Effector memory CD8-positive, alpha-beta T cell (primary cell): ENCODE data around the gene TRAPPC3.
A peak's percentile ranks its signal among the peaks of the same experiment; 100 is the strongest.

Source experiments
- ATAC-seq: fragments of 150-1000 bp; cut with Tn5 transposase; replicated peaks from 2 replicates; pipeline ENCODE4 v1.10.0; 2021; ENCODE audit warnings: mild to moderate bottlenecking, moderate library complexity
- DNase-seq, 3 experiments: peaks; one replicate each; pipeline ENCODE4 v3.0.0; 2021
- H3K27ac Mint-ChIP-seq, 2 donors: one replicate each; pipeline ENCODE4 v1.8.0; 2022; ENCODE audit warnings: mild to moderate bottlenecking in 2 of 2, mixed read lengths in 2 of 2, moderate library complexity in 2 of 2
- H3K27me3 Mint-ChIP-seq, 2 donors: one replicate each; pipeline ENCODE4 v1.8.0; 2022; ENCODE audit warnings: mixed read lengths in 2 of 2
- H3K36me3 Mint-ChIP-seq: one replicate; pipeline ENCODE4 v1.8.0; 2022; ENCODE audit warnings: mild to moderate bottlenecking, moderate library complexity, mixed read lengths; ENCODE audit not compliant: insufficient read depth
- H3K4me1 Mint-ChIP-seq, 2 donors: one replicate each; pipeline ENCODE4 v1.8.0; 2022; ENCODE audit warnings: low read depth in 2 of 2, mixed read lengths in 2 of 2
- H3K4me3 Mint-ChIP-seq, 2 donors: one replicate each; pipeline ENCODE4 v1.8.0; 2022; ENCODE audit warnings: mild to moderate bottlenecking in 2 of 2, mixed read lengths in 2 of 2, moderate library complexity in 2 of 2
- H3K9me3 Mint-ChIP-seq, 2 donors: one replicate each; pipeline ENCODE4 v1.8.0; 2022; ENCODE audit warnings: mixed read lengths in 2 of 2

TRAPPC3 gene

DNA sequence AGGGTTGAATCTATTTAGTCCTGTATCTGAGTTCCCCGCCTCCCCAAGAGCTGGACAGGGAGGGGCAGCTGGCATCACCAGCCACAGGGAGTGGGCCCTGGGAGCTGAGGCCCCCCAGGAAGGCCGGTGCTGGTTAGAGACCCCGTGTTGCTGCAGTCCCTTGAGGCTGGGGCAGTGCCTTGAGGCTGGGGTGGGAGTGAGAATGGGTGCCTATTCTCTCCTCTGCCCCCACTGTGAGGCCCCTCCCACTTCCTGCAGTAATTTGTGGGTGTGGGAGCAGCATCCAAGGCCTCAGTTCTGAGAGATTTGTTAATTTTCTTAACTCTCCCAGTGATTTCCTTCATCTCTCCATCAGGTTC, 2.5 kb upstream of the TRAPPC3 start:
- Mint-ChIP-seq H3K27me3 (no peaks in the 10 kb centered on the region), H3K4me1 (peaks cover 46 to 47% of the 10 kb centered on the region in 2 donors), H3K9me3 (no peaks in the 10 kb centered on the region), H3K27ac (peak overlapping the region; percentile 97 to 98), H3K4me3 (peak overlapping the region; percentile 84), H3K36me3 (peaks cover 17% of the 10 kb centered on the region)
- DNase-seq (peak; percentile 43 to 53 (median 48)), ATAC-seq (no peak)

DNA sequence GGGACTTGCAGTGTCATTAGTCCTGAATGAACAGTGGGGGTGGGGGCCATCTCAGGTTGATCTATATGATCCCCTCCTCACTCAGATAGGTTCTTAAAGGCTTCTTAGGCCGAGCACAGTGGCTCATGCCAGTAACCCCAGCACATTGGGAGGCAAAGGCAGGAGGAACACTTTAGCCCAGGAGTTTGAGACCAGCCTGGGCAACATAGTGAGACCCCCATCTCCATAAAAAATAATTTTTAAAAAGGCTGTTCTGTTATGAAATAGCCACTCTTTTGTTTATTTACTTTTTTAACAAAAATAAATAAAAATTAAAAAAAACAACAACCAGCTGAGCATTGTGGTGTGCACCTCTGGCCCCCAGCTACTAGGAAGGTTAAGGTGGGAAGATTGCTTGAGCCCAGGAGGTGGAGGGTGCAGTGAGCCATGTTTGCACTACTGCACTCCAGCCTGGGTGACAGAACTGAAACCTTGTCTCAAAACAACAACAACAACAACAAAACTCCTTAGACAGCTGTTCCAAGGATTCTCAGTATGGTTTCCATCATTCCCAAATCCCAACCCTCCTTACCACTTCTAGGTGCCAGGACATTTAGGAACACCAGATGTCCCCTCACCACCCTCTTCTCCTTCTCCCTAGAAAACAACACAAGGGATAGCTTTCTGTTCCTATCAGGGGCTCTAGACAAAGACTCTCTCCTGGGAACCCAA, 2.0 kb upstream of the TRAPPC3 start:
- ATAC-seq, result no peak
- Mint-ChIP-seq H3K4me1 (peaks cover 46 to 49% of the 10 kb centered on the region in 2 donors), H3K27ac (peak overlapping the region; percentile 97 to 98), H3K4me3 (peak overlapping the region; percentile 96 to 98), H3K27me3 (no peaks in the 10 kb centered on the region), H3K36me3 (peaks cover 15% of the 10 kb centered on the region), H3K9me3 (no peaks in the 10 kb centered on the region)
- no peak for DNase-seq

DNA sequence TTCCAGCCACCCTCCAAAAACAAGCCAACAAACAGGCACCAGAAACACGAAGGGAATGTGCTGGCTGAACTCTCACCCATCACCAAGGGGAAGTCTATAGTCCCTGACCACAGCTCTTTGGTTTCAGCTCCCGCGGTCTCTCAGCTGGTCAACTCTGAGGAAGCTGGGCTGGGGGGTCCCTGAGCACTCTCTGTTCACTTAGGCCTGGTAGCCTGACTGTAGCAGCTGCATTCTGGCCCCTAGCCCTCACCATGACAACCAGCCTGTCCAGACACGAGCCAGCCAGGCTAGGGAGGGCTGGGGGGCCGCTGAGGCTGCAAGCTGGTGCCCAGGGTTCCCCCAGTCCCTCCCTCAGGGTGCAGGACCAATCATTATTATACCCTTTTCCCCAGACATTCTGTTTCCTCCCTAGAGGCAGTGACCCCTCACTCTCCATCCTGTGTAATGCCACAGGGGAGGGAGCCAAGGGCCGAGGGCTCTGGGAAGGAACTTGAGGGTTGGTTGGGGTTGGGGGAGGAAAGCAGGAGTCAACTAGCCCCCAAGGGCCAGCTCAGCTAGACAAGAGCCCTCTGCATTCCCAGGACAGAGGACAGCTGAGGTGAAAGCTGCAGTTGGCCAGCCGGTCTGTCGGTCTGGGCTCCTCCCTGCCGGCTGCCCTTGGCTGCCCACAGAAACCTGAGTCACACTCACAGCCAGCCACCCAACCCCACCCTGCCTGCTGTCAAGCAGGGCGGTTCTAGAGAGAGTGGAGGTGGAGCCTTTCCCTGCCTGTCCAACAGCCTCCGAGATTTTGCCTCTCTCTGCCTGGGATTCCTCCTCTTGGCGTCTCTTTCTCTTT, 1.2 kb upstream of the TRAPPC3 start:
- H3K4me1 Mint-ChIP-seq, result peaks cover 46 to 49% of the 10 kb centered on the region in 2 donors
- peak; percentile 59 to 62 (median 59) for DNase-seq
- peak; percentile 35 for ATAC-seq
- H3K27ac Mint-ChIP-seq, result peak overlapping the region; percentile 97 to 98
- no peaks in the 10 kb centered on the region for H3K9me3 Mint-ChIP-seq
- H3K4me3 Mint-ChIP-seq, result peak overlapping the region; percentile 96 to 98
- H3K36me3 Mint-ChIP-seq, result peaks cover 15% of the 10 kb centered on the region
- no peaks in the 10 kb centered on the region for H3K27me3 Mint-ChIP-seq

DNA sequence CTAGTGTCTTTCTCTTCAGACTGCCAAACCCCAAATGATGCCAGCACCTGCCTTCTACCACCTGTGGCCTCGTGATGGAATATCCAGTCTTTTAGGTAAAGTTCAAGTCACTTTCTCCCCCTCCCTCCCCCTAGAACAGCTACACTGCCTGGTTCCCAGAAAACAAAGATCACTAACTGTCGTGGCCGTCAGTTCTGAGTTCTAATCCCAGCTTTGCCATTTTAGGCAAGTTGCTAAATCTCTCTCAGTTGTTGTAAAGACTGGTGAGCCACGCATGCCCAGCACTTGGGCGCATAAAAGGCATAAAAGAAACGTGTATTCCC, 648 bp upstream of the TRAPPC3 start:
- H3K4me3 Mint-ChIP-seq, result peak overlapping the region; percentile 96 to 98
- ATAC-seq (no peak), DNase-seq (no peak)
- peak overlapping the region; percentile 97 to 98 for H3K27ac Mint-ChIP-seq
- H3K4me1 Mint-ChIP-seq, result peaks cover 41 to 49% of the 10 kb centered on the region in 2 donors
- H3K9me3 Mint-ChIP-seq, result no peaks in the 10 kb centered on the region
- peaks cover 14% of the 10 kb centered on the region for H3K36me3 Mint-ChIP-seq
- no peaks in the 10 kb centered on the region for H3K27me3 Mint-ChIP-seq

DNA sequence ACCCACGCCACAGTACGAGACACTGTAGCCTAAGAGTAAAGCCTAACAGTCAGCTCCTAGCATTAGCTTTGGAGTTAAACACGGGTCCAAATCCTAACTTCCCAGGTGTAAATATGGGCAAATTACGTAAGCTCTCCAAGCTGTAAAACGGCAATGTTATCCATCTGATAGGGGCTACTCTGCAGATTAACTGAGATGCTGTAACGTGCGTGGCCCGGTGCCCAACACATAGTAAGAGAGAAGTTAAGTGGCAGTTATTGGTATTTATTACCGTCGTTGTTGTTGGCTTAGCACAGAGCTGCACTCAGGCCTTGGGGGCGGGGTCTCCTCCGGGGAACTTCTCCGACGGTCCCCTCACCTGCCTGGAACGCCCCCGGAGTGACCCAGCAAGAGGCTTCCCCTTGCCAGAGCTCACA, 457 bp downstream of the TRAPPC3 start:
- peak overlapping the region; percentile 97 to 98 for H3K27ac Mint-ChIP-seq
- H3K4me1 Mint-ChIP-seq, result peaks cover 35 to 45% of the 10 kb centered on the region in 2 donors
- H3K4me3 Mint-ChIP-seq, result peak overlapping the region; percentile 96 to 98

DNA sequence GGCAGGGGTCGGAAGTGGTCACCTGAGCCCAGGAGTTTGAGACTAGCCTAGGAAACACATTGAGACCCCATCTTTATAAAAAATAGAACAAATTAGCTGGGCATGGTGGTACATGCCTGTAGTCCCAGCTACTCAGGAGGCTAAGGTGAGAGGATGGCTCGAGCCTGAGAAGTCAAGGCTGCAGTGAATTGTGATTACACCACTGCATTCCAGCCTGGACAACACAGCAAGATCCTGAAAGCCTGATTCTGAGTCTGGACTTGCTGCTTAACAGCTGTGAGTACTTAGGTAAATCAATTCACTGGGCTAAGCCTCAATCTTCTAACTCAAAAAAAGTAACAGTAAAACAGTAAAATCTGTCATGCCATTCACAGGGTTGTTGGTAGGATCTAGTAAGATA, 4.9 kb downstream of the TRAPPC3 start:
- H3K4me1 Mint-ChIP-seq, result peaks cover 21 to 24% of the 10 kb centered on the region in 2 donors
- H3K4me3 Mint-ChIP-seq, result no peak overlapping the region
- H3K27ac Mint-ChIP-seq, result peak overlapping the region in 1 of 2 donors; percentile 38
- H3K27me3 Mint-ChIP-seq, result no peaks in the 10 kb centered on the region
- ATAC-seq (no peak), DNase-seq (no peak)
- peaks cover 29% of the 10 kb centered on the region for H3K36me3 Mint-ChIP-seq
- no peaks in the 10 kb centered on the region for H3K9me3 Mint-ChIP-seq

More for the DNA sequence above, 457 bp downstream of the TRAPPC3 start:
- H3K9me3 Mint-ChIP-seq, result no peaks in the 10 kb centered on the region
- H3K27me3 Mint-ChIP-seq, result no peaks in the 10 kb centered on the region
- peaks cover 14% of the 10 kb centered on the region for H3K36me3 Mint-ChIP-seq
- DNase-seq, result no peak
- peak; percentile 9 for ATAC-seq

DNA sequence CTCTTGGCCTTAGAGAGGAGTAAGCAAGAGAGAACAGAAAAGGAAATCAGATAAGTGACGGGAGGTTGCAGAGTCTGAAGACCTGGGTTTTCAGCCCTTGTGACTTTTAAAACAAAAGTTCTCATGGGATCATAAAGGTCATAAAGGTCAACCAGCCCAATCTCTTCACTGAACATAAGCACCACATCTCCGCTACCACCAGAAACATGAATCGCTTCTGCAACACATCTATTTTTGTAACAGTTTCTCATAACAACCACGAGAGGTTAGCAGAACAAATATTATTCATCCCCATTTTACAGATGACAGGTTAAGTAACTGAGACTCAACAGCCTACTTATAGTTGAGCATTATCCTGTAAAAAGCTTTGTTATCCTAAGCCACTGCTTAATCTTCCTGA, 5.9 kb downstream of the TRAPPC3 start:
- H3K27me3 Mint-ChIP-seq, result no peaks in the 10 kb centered on the region
- H3K36me3 Mint-ChIP-seq, result peaks cover 33% of the 10 kb centered on the region
- ATAC-seq (no peak), DNase-seq (no peak)
- H3K27ac Mint-ChIP-seq, result no peak overlapping the region
- peaks cover 16 to 18% of the 10 kb centered on the region in 2 donors for H3K4me1 Mint-ChIP-seq
- H3K9me3 Mint-ChIP-seq, result no peaks in the 10 kb centered on the region
- H3K4me3 Mint-ChIP-seq, result no peak overlapping the region

DNA sequence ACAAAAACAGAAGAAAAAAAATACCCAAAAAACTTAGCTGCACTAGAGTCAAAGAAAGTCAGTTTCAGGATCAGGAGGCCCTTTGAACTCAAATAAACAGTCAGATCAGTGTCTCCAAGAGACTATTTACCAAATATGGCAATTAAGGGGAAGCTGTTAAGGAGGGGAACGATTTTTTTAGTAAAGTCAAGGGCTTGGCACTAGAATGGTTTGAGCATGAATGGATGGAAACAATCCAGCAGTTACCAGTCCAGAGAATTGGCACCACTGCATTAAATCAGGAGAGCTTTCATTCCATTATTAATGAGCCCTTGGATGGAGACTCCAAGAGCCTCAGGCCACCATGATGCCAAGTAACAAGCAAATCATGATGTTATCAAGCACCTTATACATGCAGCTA, 7.2 kb downstream of the TRAPPC3 start:
- DNase-seq (no peak), ATAC-seq (no peak)
- H3K9me3 Mint-ChIP-seq, result no peaks in the 10 kb centered on the region
- H3K4me3 Mint-ChIP-seq, result no peak overlapping the region
- peak overlapping the region; percentile 23 to 69 for H3K27ac Mint-ChIP-seq
- H3K4me1 Mint-ChIP-seq, result peaks cover 8 to 13% of the 10 kb centered on the region in 2 donors
- H3K27me3 Mint-ChIP-seq, result no peaks in the 10 kb centered on the region
- H3K36me3 Mint-ChIP-seq, result peaks cover 36% of the 10 kb centered on the region

DNA sequence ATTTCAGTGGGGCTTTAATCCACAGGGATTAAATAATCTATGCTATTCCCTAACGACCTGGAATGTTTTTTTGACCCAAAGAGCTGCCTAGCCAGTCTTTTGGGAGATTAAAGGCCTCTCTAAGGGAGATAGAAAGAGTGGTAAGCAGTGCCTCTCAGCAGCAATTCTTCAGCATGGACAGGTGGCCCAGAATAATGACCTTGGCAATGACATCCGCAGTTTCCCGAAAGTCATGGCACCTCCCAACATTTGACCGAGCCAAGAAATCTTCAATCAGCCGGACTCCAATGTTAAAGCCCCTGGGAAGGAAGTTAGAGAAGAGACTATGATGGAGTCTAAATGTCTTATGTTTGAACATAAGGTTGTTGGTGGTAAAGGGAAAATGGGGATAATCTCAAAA, 9.8 kb downstream of the TRAPPC3 start:
- Mint-ChIP-seq H3K27me3 (no peaks in the 10 kb centered on the region), H3K27ac (no peak overlapping the region), H3K36me3 (peaks cover 39% of the 10 kb centered on the region), H3K9me3 (no peaks in the 10 kb centered on the region), H3K4me3 (no peak overlapping the region), H3K4me1 (peaks cover 8 to 9% of the 10 kb centered on the region in 2 donors)
- ATAC-seq (no peak), DNase-seq (no peak)

DNA sequence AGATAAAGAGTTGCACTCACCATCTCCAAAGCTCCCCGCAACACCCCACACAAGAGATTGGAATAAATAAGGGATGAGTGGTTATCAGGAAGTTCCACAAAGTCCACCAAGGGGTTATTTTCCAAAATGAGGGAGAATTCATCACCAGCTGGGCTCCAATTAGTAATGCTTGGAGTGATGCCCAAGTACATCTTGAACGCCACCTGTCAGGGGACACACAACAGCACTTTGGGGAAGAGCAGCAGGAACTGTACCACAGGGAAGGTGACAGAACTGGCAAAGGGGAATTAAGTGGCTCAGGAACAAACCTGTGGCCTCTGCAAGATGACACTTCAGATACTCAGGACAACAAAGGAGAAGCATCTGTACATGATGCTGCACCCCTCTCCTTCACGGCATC, 11.5 kb downstream of the TRAPPC3 start:
- peak overlapping the region in 1 of 2 donors; percentile 20 for H3K27ac Mint-ChIP-seq

DNA sequence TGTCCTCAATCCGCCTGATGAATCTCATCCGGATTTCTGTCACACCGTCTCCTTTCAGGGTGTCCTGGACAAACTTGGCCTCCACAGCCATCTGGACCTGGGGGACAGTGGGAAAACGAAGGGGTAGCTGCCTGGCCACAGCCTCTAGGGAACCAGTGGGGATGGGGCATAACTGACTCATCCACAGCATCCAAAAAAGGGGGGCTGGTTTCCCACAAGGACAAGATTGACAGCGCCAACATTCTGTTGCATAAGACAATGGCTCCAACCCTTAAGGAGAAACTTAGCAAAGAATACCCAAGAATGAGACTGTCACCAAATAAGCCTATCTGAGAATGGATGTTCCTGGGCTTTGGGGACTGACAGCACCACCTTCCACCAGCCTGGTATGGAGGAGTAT, 12.1 kb downstream of the TRAPPC3 start:
- DNase-seq (no peak), ATAC-seq (no peak)
- H3K4me3 Mint-ChIP-seq, result no peak overlapping the region
- peaks cover 5% of the 10 kb centered on the region in 2 donors for H3K4me1 Mint-ChIP-seq
- no peaks in the 10 kb centered on the region for H3K27me3 Mint-ChIP-seq
- peaks cover 39% of the 10 kb centered on the region for H3K36me3 Mint-ChIP-seq
- H3K27ac Mint-ChIP-seq, result peak overlapping the region in 1 of 2 donors; percentile 20
- H3K9me3 Mint-ChIP-seq, result no peaks in the 10 kb centered on the region

More for the DNA sequence above, 11.5 kb downstream of the TRAPPC3 start:
- no peaks in the 10 kb centered on the region for H3K9me3 Mint-ChIP-seq
- no peak overlapping the region for H3K4me3 Mint-ChIP-seq
- no peak for ATAC-seq
- no peaks in the 10 kb centered on the region for H3K27me3 Mint-ChIP-seq
- H3K36me3 Mint-ChIP-seq, result peaks cover 39% of the 10 kb centered on the region
- peaks cover 5% of the 10 kb centered on the region in 2 donors for H3K4me1 Mint-ChIP-seq
- no peak for DNase-seq

DNA sequence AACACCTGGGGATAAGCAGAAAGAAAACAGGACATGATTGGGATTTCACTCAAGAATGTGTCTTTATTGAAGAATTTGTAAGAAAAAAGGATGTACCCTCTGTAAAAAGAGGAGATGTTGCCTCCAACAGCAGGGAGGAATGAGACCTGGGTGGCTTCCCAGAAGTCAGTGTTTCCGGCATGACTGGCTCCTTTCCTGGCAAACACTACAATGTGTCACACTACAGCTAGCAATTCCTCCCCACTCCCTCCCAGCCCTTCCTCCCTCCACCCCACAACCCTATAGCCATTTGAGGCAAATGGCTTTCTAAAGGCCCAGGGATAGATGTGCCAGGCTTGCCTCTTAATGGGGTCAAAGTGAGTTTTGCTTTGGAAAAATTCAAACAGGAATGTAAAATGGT, 12.8 kb downstream of the TRAPPC3 start:
- no peak overlapping the region for H3K4me3 Mint-ChIP-seq
- no peaks in the 10 kb centered on the region for H3K27me3 Mint-ChIP-seq
- H3K36me3 Mint-ChIP-seq, result peaks cover 37% of the 10 kb centered on the region
- H3K9me3 Mint-ChIP-seq, result no peaks in the 10 kb centered on the region
- no peak for ATAC-seq
- H3K4me1 Mint-ChIP-seq, result peaks cover 5% of the 10 kb centered on the region in 2 donors
- peak overlapping the region; percentile 35 to 69 for H3K27ac Mint-ChIP-seq
- no peak for DNase-seq

DNA sequence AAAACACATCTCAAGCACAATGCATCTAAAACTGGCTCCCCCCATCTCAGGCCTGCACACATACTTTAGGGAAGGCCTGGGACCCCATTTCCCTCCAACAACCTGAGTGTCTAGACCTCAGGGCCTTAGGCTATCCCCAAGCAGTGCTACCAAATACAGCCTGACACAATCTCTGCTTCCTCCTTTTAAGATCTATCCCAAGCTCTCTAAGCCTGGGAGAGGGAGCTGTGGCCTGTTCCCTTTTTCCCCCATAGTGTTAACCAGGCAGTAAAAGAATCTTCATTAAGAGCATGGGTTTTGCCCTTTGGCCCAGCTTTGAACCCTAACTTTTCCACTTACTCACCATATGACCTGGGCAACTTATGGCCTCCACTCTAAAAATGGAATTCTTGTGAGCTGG, 13.5 kb downstream of the TRAPPC3 start:
- Mint-ChIP-seq H3K27ac (peak overlapping the region; percentile 35 to 69), H3K4me1 (peaks cover 4 to 5% of the 10 kb centered on the region in 2 donors), H3K36me3 (peaks cover 31% of the 10 kb centered on the region), H3K27me3 (no peaks in the 10 kb centered on the region), H3K4me3 (no peak overlapping the region), H3K9me3 (no peaks in the 10 kb centered on the region)
- ATAC-seq, result no peak
- no peak for DNase-seq

DNA sequence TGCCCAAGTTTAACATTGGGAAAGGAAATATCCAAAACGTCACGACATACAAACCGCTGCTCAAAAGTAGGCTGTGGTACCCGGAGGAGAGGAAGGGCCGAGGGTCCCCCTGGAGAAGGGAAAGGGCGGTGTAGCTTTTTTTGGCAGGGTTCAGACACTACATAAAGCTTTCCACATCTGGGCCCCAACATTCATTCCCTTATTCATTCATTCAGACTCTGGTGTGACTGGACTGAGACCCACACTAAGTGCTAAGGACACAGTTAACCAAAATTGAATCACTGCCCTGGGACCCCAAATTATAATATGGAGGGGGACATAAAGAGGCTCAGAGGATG, 14.0 kb downstream of the TRAPPC3 start:
- no peak for ATAC-seq
- DNase-seq, result no peak
- H3K9me3 Mint-ChIP-seq, result no peaks in the 10 kb centered on the region
- peaks cover under 1 to 4% of the 10 kb centered on the region in 2 donors for H3K4me1 Mint-ChIP-seq
- H3K27me3 Mint-ChIP-seq, result no peaks in the 10 kb centered on the region
- no peak overlapping the region for H3K4me3 Mint-ChIP-seq
- peak overlapping the region in 1 of 2 donors; percentile 69 for H3K27ac Mint-ChIP-seq
- peaks cover 26% of the 10 kb centered on the region for H3K36me3 Mint-ChIP-seq
